Kidney (tissue), 14 donors: ENCODE data around the gene COL16A1. TPM values are rescaled to one million over a fixed set of nuclear protein-coding genes. Genes with fewer than 3 reads are reported as not detected.

Experiments
- DNase-seq, 5 donors: peaks; one replicate each; pipeline ENCODE4 v3.0.0-alpha.2; 2013 to 2020
- FAIRE-seq: peaks from 2 replicates; lab custom pipeline; 2012; peaks lifted over from hg19 to GRCh38; lab: Jason Lieb, UNC
- H3K27ac ChIP-seq, 2 donors: one replicate each; pipeline ENCODE4 v1.7.0; 2013; ENCODE audit warnings: low read depth in 2 of 2, low read length in 2 of 2, inconsistent platforms in 1 of 2
- H3K27me3 ChIP-seq: one replicate; pipeline ENCODE4 v1.7.1; 2013; ENCODE audit warnings: low read length, inconsistent platforms; ENCODE audit not compliant: control insufficient read depth, insufficient read depth
- H3K36me3 ChIP-seq, 3 donors: one replicate each; pipeline versions ENCODE4 v1.7.0 to v1.7.1; 2013; ENCODE audit warnings: low read length in 3 of 3, control low read depth in 1 of 3, inconsistent platforms in 1 of 3; ENCODE audit not compliant: insufficient read depth in 3 of 3, control insufficient read depth in 2 of 3
- H3K4me1 ChIP-seq, 3 donors: one replicate each; pipeline versions ENCODE4 v1.7.0 to v1.7.1; 2013; ENCODE audit warnings: low read length in 3 of 3, inconsistent platforms in 1 of 3, low read depth in 1 of 3; ENCODE audit not compliant: control insufficient read depth in 2 of 3, insufficient read depth in 2 of 3
- H3K4me3 ChIP-seq, 3 donors: one replicate each; pipeline versions ENCODE4 v1.7.0 to v1.8.1; 2013; ENCODE audit warnings: low read length in 3 of 3, control low read depth in 1 of 3, inconsistent platforms in 1 of 3
- H3K9ac ChIP-seq, 3 donors: one replicate each; pipeline versions ENCODE4 v1.7.0 to v1.7.1; 2013; ENCODE audit warnings: low read length in 3 of 3, control low read depth in 1 of 3, inconsistent platforms in 1 of 3
- H3K9me3 ChIP-seq, 3 donors: one replicate each; pipeline versions ENCODE4 v1.7.0 to v1.7.1; 2013; ENCODE audit warnings: low read length in 3 of 3, control low read depth in 1 of 3, inconsistent platforms in 1 of 3; ENCODE audit not compliant: control insufficient read depth in 2 of 3, insufficient read depth in 1 of 3
- CTCF ChIP-seq: IDR thresholded peaks from 3 replicates; pipeline ENCODE4 v1.5.1; 2012; ENCODE audit warnings: mild to moderate bottlenecking, moderate library complexity, borderline replicate concordance; ENCODE audit not compliant: insufficient read depth; ENCODE audit errors: extremely low read depth
- intact Hi-C: fragments of 100-400 bp; cut with DNase I; formaldehyde crosslinking; loops from one replicate; pipeline ENCODE4 v1.11.1; 2022
- polyA plus RNA-seq: library from polyadenylated mRNA; stranded (reverse); fragments of 350-450 nt; fragmentation: Illumina TruSeq; extraction: RNeasy Lipid Tissue Mini Kit (QIAGEN cat#74804); gene quantifications from one replicate; pipeline ENCODE4 v1.2.3, GENCODE V29; 2014; ENCODE audit warnings: low read depth, low replicate concordance; ENCODE audit not compliant: insufficient read depth
- total RNA-seq: library from RNA; stranded (reverse); fragmentation: NEBNext Ultra II Directional; extraction: Animal tissue kit (Norgen Biotek cat#: 25700); gene quantifications from one replicate; pipeline ENCODE4 v1.2.1, GENCODE V29; 2021
- donor health status: control.
- donor health status: control.
- donor health status: control.
- donor health status: control.
- donor health status: control.
- donor health status: DM: yes; HTN: yes; CAD: no.
- donor health status: Normal renal cell carcinoma (clear cell type).

COL16A1 gene
- total and polyA plus RNA-seq, 2 donors from 2014 or later, result 9.2 to 29.0 TPM

- Histone ChIP-seq H3K4me1 (peaks cover 6 to 15% (median 9%) of the 10 kb centered on the region in 3 donors), H3K36me3 (no peaks in the 10 kb centered on the region), H3K4me3 (peak overlapping the region; percentile 75 to 95 (median 92)), H3K9me3 (no peaks in the 10 kb centered on the region), H3K27me3 (no peaks in the 10 kb centered on the region), H3K27ac (peak overlapping the region; percentile 93 to 99), H3K9ac (peak overlapping the region; percentile 19 to 98 (median 90))
- FAIRE-seq (no peak), DNase-seq (peak in 1 of 5 donors; percentile 96)
- no peak for TF ChIP-seq CTCF
- intact Hi-C loops, result no loop called here
Observed at GRCh38 chr1:31645274-31645568, 58.6 kb downstream of the COL16A1 start.

- peak; percentile 5 for TF ChIP-seq CTCF
- Histone ChIP-seq H3K4me3 (peak within 1 kb of the TSS; percentile 75 to 95 (median 92)), H3K9me3 (no peaks in the 10 kb centered on the region), H3K9ac (peak within 1 kb of the TSS; percentile 56 to 98 (median 90)), H3K27me3 (no peaks in the 10 kb centered on the region), H3K36me3 (peaks cover 0 to 2% (median 0%) of the 10 kb centered on the region in 3 donors), H3K27ac (peak within 1 kb of the TSS; percentile 93 to 99), H3K4me1 (peaks cover 6 to 15% (median 9%) of the 10 kb centered on the region in 3 donors)
- peak; percentile 99 to 100 (median 99) for DNase-seq
- intact Hi-C loops, result no loop called here
- peak; percentile 35 for FAIRE-seq
Observed at GRCh38 chr1:31644560-31645273, 59.1 kb downstream of the COL16A1 start, which contains the start of gene PEF1. TSS of gene PEF1 (minus strand) at chr1:31644876. CDS start at chr1:31644864, 12 bp downstream.

DNA sequence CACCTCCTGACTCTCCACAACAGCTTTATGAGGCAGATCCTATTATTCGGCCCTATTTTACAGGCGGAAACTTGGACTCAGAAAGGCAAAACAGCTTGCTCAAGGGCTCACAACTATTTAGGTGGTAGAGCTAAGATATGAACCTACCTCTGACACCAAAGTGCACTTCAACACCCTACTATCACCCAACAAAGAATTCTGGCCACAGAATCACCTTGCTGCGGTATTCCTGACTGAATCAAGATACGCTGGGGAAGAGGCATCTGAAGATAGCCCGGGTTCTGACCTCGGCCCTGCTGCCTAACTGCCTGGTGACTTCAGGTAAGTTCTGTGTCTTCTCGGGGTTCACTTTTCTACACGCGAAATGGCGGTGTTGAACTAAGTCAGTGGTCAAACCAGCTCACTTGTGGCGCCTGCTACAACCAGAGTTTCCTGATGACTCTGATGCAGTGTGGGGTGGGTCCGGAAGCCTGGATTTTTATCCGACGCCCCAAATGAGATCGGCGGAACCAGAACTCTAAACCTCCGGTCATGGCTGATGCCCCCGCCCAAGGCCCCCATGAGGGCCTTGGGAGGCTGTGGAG, 59.7 kb downstream of the COL16A1 start:
- Histone ChIP-seq H3K27ac (peak overlapping the region; percentile 93 to 99), H3K36me3 (peaks cover 0 to 3% (median 0%) of the 10 kb centered on the region in 3 donors), H3K4me3 (peak overlapping the region; percentile 75 to 95 (median 92)), H3K9ac (peak overlapping the region; percentile 56 to 98 (median 90)), H3K9me3 (no peaks in the 10 kb centered on the region), H3K27me3 (no peaks in the 10 kb centered on the region), H3K4me1 (peaks cover 6 to 15% (median 9%) of the 10 kb centered on the region in 3 donors)
- TF ChIP-seq CTCF, result no peak
- intact Hi-C loops, result no loop called here
- FAIRE-seq (no peak), DNase-seq (no peak)
